ENCODE results near the gene TBX15.

Gene TBX15

GRCh38 chr1:118988186-118989005, at the start of gene TBX15:
Gene TBX15 (minus strand): TSS chr1:118988343. CDS start chr1:118987795, 548 bp downstream.
- DNase-seq (ENCODE audit: low read depth), result no peak

GRCh38 chr1:119034359-119034758, 46.2 kb upstream of the TBX15 start:
- DNase-seq (ENCODE audit: low read depth), result no peak

GRCh38 chr1:119032986-119033385, 44.8 kb upstream of the TBX15 start:
- no peak for DNase-seq (ENCODE audit: low read depth)

GRCh38 chr1:119027759-119028158, 39.6 kb upstream of the TBX15 start:
- DNase-seq (ENCODE audit: low read depth), result no peak

- no peak for DNase-seq (ENCODE audit: low read depth)
Measured at GRCh38 chr1:119026956-119027355, 38.8 kb upstream of the TBX15 start.

GRCh38 chr1:119015547-119015946, 27.4 kb upstream of the TBX15 start:
- no peak for DNase-seq (ENCODE audit: low read depth)

- DNase-seq (ENCODE audit: low read depth), result no peak
Measured at GRCh38 chr1:119012383-119012782, 24.2 kb upstream of the TBX15 start.

- DNase-seq (ENCODE audit: low read depth), result no peak
Measured at GRCh38 chr1:119011706-119012105, 23.6 kb upstream of the TBX15 start.

GRCh38 chr1:119011116-119011515, 23.0 kb upstream of the TBX15 start:
- DNase-seq (ENCODE audit: low read depth), result no peak

- no peak for DNase-seq (ENCODE audit: low read depth)
Measured at GRCh38 chr1:119010201-119010600, 22.1 kb upstream of the TBX15 start.

GRCh38 chr1:119009312-119009655, 21.1 kb upstream of the TBX15 start:
- no peak for DNase-seq (ENCODE audit: low read depth)

GRCh38 chr1:119008483-119009311, 20.6 kb upstream of the TBX15 start:
- DNase-seq (ENCODE audit: low read depth), result no peak

- no peak for DNase-seq (ENCODE audit: low read depth)
Measured at GRCh38 chr1:119007670-119008482, 19.7 kb upstream of the TBX15 start.

- DNase-seq (ENCODE audit: low read depth), result no peak
Measured at GRCh38 chr1:119007339-119007669, 19.2 kb upstream of the TBX15 start.

GRCh38 chr1:119006406-119007279, 18.5 kb upstream of the TBX15 start:
- DNase-seq (ENCODE audit: low read depth), result no peak

- no peak for DNase-seq (ENCODE audit: low read depth)
Measured at GRCh38 chr1:119005724-119006405, 17.7 kb upstream of the TBX15 start.

- no peak for DNase-seq (ENCODE audit: low read depth)
Measured at GRCh38 chr1:119004781-119005180, 16.6 kb upstream of the TBX15 start.

- no peak for DNase-seq (ENCODE audit: low read depth)
Measured at GRCh38 chr1:119004129-119004527, 16.0 kb upstream of the TBX15 start.

- DNase-seq (ENCODE audit: low read depth), result no peak
Measured at GRCh38 chr1:119003413-119004128, 15.4 kb upstream of the TBX15 start.

- no peak for DNase-seq (ENCODE audit: low read depth)
Measured at GRCh38 chr1:119002028-119002686, 14.0 kb upstream of the TBX15 start.

All from activated T-helper 1 cell treated with Interleukin-2 at 50 U/mL for 16 hours (primary cell).